ENCODE data around the gene ANO6.
"Not testable (repeated sequence)": the region's sequence is repeated elsewhere in the genome, so short reads cannot be mapped to it uniquely, and the experiment has no call there.

ANO6 gene

GRCh38 chr12:45215419-45216229 is at the start of gene ANO6:
TSS of gene ANO6 (plus strand) at chr12:45216095. CDS start at chr12:45216322, 227 bp downstream.
- peak; percentile 47 for TF ChIP-seq CTCF (IDR thresholded peaks at IDR 0.05; ENCODE audit: low read depth, low read length)
- DNase-seq (ENCODE audit: low read depth, low spot score): peak; percentile 91
- in situ Hi-C loops (cut with HindIII; ENCODE audit: low sequenced_read_pairs): no loop called here
- peak within 1 kb of the TSS; percentile 91 for H3K4me3 ChIP-seq (ENCODE audit: low read depth, low read length)

GRCh38 chr12:45168976-45169375 is 46.9 kb upstream of the ANO6 start:
- no peak for TF ChIP-seq CTCF (IDR thresholded peaks at IDR 0.05; ENCODE audit: low read depth, low read length)
- DNase-seq (ENCODE audit: low read depth, low spot score): no peak
- in situ Hi-C loops (cut with HindIII; ENCODE audit: low sequenced_read_pairs): no loop called here
- no peak overlapping the region for H3K4me3 ChIP-seq (ENCODE audit: low read depth, low read length)

GRCh38 chr12:45170456-45171042 is 45.3 kb upstream of the ANO6 start:
- no peak overlapping the region for H3K4me3 ChIP-seq (ENCODE audit: low read depth, low read length)
- TF ChIP-seq CTCF (IDR thresholded peaks at IDR 0.05; ENCODE audit: low read depth, low read length): peak; percentile 95
- DNase-seq (ENCODE audit: low read depth, low spot score): peak; percentile 69
- in situ Hi-C loops (cut with HindIII; ENCODE audit: low sequenced_read_pairs): no loop called here

GRCh38 chr12:45173293-45173692 is 42.6 kb upstream of the ANO6 start:
- in situ Hi-C loops (cut with HindIII; ENCODE audit: low sequenced_read_pairs); H3K4me3 ChIP-seq (ENCODE audit: low read depth, low read length); DNase-seq (ENCODE audit: low read depth, low spot score): not testable (repeated sequence)
- peak; percentile 20 for TF ChIP-seq CTCF (IDR thresholded peaks at IDR 0.05; ENCODE audit: low read depth, low read length)

- in situ Hi-C loops (cut with HindIII; ENCODE audit: low sequenced_read_pairs): no loop called here
- no peak for DNase-seq (ENCODE audit: low read depth, low spot score)
- H3K4me3 ChIP-seq (ENCODE audit: low read depth, low read length): no peak overlapping the region
- no peak for TF ChIP-seq CTCF (IDR thresholded peaks at IDR 0.05; ENCODE audit: low read depth, low read length)
Observed at GRCh38 chr12:45174595-45174994, 41.3 kb upstream of the ANO6 start.

- no peak overlapping the region for H3K4me3 ChIP-seq (ENCODE audit: low read depth, low read length)
- no peak for TF ChIP-seq CTCF (IDR thresholded peaks at IDR 0.05; ENCODE audit: low read depth, low read length)
- DNase-seq (ENCODE audit: low read depth, low spot score): no peak
- in situ Hi-C loops (cut with HindIII; ENCODE audit: low sequenced_read_pairs): no loop called here
Observed at GRCh38 chr12:45178771-45179170, 37.1 kb upstream of the ANO6 start.
